ENCODE data around the gene ERMN. TPM values are rescaled to one million over a fixed set of nuclear protein-coding genes. Genes with fewer than 3 reads are reported as not detected.
"Not testable (repeated sequence)": the region's sequence is repeated elsewhere in the genome, so short reads cannot be mapped to it uniquely, and the experiment has no call there.

ERMN gene
- total RNA-seq (2012; rRNA removed): not detected in 2 replicates

GRCh38 chr2:157325786-157326185 is at the start of gene ERMN:
TSS of gene ERMN (minus strand) at chr2:157325824. CDS start at chr2:157325642, 182 bp downstream.
- H3K9ac ChIP-seq (ENCODE audit: low read depth, low read length): no peak within 1 kb of the TSS
- H3K9me3 ChIP-seq (replicated peaks; ENCODE audit: low read length): no peaks in the 10 kb centered on the region
- H3K4me3 ChIP-seq (ENCODE audit: low read length): no peak within 1 kb of the TSS
- H3K27me3 ChIP-seq (ENCODE audit: control insufficient read depth, insufficient read depth, low read length): no peaks in the 10 kb centered on the region
- no peak within 1 kb of the TSS for H3K4me2 ChIP-seq (ENCODE audit: low read length)
- H3K4me1 ChIP-seq (ENCODE audit: control insufficient read depth, insufficient read depth, low read length): peaks cover 12% of the 10 kb centered on the region
- H3K36me3 ChIP-seq (ENCODE audit: insufficient read depth, low read length): no peaks in the 10 kb centered on the region

GRCh38 chr2:157375384-157375783 is 49.8 kb upstream of the ERMN start:
- no peak overlapping the region for H3K4me3 ChIP-seq (ENCODE audit: low read length)
- no peaks in the 10 kb centered on the region for H3K9me3 ChIP-seq (replicated peaks; ENCODE audit: low read length)
- no peak overlapping the region for H3K9ac ChIP-seq (ENCODE audit: low read depth, low read length)
- H3K4me2 ChIP-seq (ENCODE audit: low read length): no peak overlapping the region
- H3K4me1 ChIP-seq (ENCODE audit: control insufficient read depth, insufficient read depth, low read length): peaks cover 4% of the 10 kb centered on the region
- no peaks in the 10 kb centered on the region for H3K27me3 ChIP-seq (ENCODE audit: control insufficient read depth, insufficient read depth, low read length)
- H3K36me3 ChIP-seq (ENCODE audit: insufficient read depth, low read length): no peaks in the 10 kb centered on the region

GRCh38 chr2:157368508-157368907 is 42.9 kb upstream of the ERMN start:
- H3K9ac ChIP-seq (ENCODE audit: low read depth, low read length); H3K4me2 ChIP-seq (ENCODE audit: low read length); H3K4me3 ChIP-seq (ENCODE audit: low read length); H3K4me1 ChIP-seq (ENCODE audit: control insufficient read depth, insufficient read depth, low read length); H3K36me3 ChIP-seq (ENCODE audit: insufficient read depth, low read length); H3K27me3 ChIP-seq (ENCODE audit: control insufficient read depth, insufficient read depth, low read length); H3K9me3 ChIP-seq (replicated peaks; ENCODE audit: low read length): not testable (repeated sequence)

GRCh38 chr2:157367704-157368103 is 42.1 kb upstream of the ERMN start:
- Histone ChIP-seq H3K4me1 (ENCODE audit: control insufficient read depth, insufficient read depth, low read length) (peaks cover 6% of the 10 kb centered on the region), H3K27me3 (ENCODE audit: control insufficient read depth, insufficient read depth, low read length) (peaks cover 4% of the 10 kb centered on the region), H3K4me2 (ENCODE audit: low read length) (no peak overlapping the region), H3K9me3 (replicated peaks; ENCODE audit: low read length) (no peaks in the 10 kb centered on the region), H3K36me3 (ENCODE audit: insufficient read depth, low read length) (no peaks in the 10 kb centered on the region), H3K4me3 (ENCODE audit: low read length) (no peak overlapping the region), H3K9ac (ENCODE audit: low read depth, low read length) (no peak overlapping the region)

- Histone ChIP-seq H3K4me2 (ENCODE audit: low read length) (no peak overlapping the region), H3K36me3 (ENCODE audit: insufficient read depth, low read length) (no peaks in the 10 kb centered on the region), H3K9ac (ENCODE audit: low read depth, low read length) (no peak overlapping the region), H3K27me3 (ENCODE audit: control insufficient read depth, insufficient read depth, low read length) (peaks cover 4% of the 10 kb centered on the region), H3K4me3 (ENCODE audit: low read length) (no peak overlapping the region), H3K4me1 (ENCODE audit: control insufficient read depth, insufficient read depth, low read length) (peaks cover 6% of the 10 kb centered on the region), H3K9me3 (replicated peaks; ENCODE audit: low read length) (no peaks in the 10 kb centered on the region)
Measured at GRCh38 chr2:157364257-157364974, 38.8 kb upstream of the ERMN start.

GRCh38 chr2:157363612-157364101 is 38.0 kb upstream of the ERMN start:
- Histone ChIP-seq H3K27me3 (ENCODE audit: control insufficient read depth, insufficient read depth, low read length) (peaks cover 4% of the 10 kb centered on the region), H3K9me3 (replicated peaks; ENCODE audit: low read length) (no peaks in the 10 kb centered on the region), H3K9ac (ENCODE audit: low read depth, low read length) (no peak overlapping the region), H3K4me3 (ENCODE audit: low read length) (no peak overlapping the region), H3K4me2 (ENCODE audit: low read length) (no peak overlapping the region), H3K36me3 (ENCODE audit: insufficient read depth, low read length) (no peaks in the 10 kb centered on the region), H3K4me1 (ENCODE audit: control insufficient read depth, insufficient read depth, low read length) (peaks cover 6% of the 10 kb centered on the region)

- no peak overlapping the region for H3K4me2 ChIP-seq (ENCODE audit: low read length)
Measured at GRCh38 chr2:157362627-157363026, 37.0 kb upstream of the ERMN start.

GRCh38 chr2:157361526-157361925 is 35.9 kb upstream of the ERMN start:
- Histone ChIP-seq H3K4me1 (ENCODE audit: control insufficient read depth, insufficient read depth, low read length) (peaks cover 6% of the 10 kb centered on the region), H3K9me3 (replicated peaks; ENCODE audit: low read length) (no peaks in the 10 kb centered on the region), H3K4me3 (ENCODE audit: low read length) (no peak overlapping the region), H3K9ac (ENCODE audit: low read depth, low read length) (no peak overlapping the region), H3K36me3 (ENCODE audit: insufficient read depth, low read length) (no peaks in the 10 kb centered on the region), H3K4me2 (ENCODE audit: low read length) (no peak overlapping the region), H3K27me3 (ENCODE audit: control insufficient read depth, insufficient read depth, low read length) (peaks cover 4% of the 10 kb centered on the region)

More at GRCh38 chr2:157362627-157363026, 37.0 kb upstream of the ERMN start:
- no peak overlapping the region for H3K9ac ChIP-seq (ENCODE audit: low read depth, low read length)
- peaks cover 4% of the 10 kb centered on the region for H3K27me3 ChIP-seq (ENCODE audit: control insufficient read depth, insufficient read depth, low read length)
- no peaks in the 10 kb centered on the region for H3K36me3 ChIP-seq (ENCODE audit: insufficient read depth, low read length)
- H3K4me1 ChIP-seq (ENCODE audit: control insufficient read depth, insufficient read depth, low read length): peaks cover 6% of the 10 kb centered on the region
- no peaks in the 10 kb centered on the region for H3K9me3 ChIP-seq (replicated peaks; ENCODE audit: low read length)
- no peak overlapping the region for H3K4me3 ChIP-seq (ENCODE audit: low read length)

GRCh38 chr2:157359628-157360027 is 34.0 kb upstream of the ERMN start:
- Histone ChIP-seq H3K9me3 (replicated peaks; ENCODE audit: low read length) (no peaks in the 10 kb centered on the region), H3K4me2 (ENCODE audit: low read length) (no peak overlapping the region), H3K4me3 (ENCODE audit: low read length) (no peak overlapping the region), H3K36me3 (ENCODE audit: insufficient read depth, low read length) (no peaks in the 10 kb centered on the region), H3K4me1 (ENCODE audit: control insufficient read depth, insufficient read depth, low read length) (peaks cover 15% of the 10 kb centered on the region), H3K27me3 (ENCODE audit: control insufficient read depth, insufficient read depth, low read length) (no peaks in the 10 kb centered on the region), H3K9ac (ENCODE audit: low read depth, low read length) (no peak overlapping the region)

- Histone ChIP-seq H3K4me1 (ENCODE audit: control insufficient read depth, insufficient read depth, low read length) (peaks cover 9% of the 10 kb centered on the region), H3K27me3 (ENCODE audit: control insufficient read depth, insufficient read depth, low read length) (no peaks in the 10 kb centered on the region), H3K4me3 (ENCODE audit: low read length) (no peak overlapping the region), H3K9ac (ENCODE audit: low read depth, low read length) (no peak overlapping the region), H3K4me2 (ENCODE audit: low read length) (no peak overlapping the region), H3K36me3 (ENCODE audit: insufficient read depth, low read length) (no peaks in the 10 kb centered on the region), H3K9me3 (replicated peaks; ENCODE audit: low read length) (no peaks in the 10 kb centered on the region)
Measured at GRCh38 chr2:157355618-157356017, 30.0 kb upstream of the ERMN start.

GRCh38 chr2:157349949-157350515 is 24.4 kb upstream of the ERMN start:
- no peaks in the 10 kb centered on the region for H3K9me3 ChIP-seq (replicated peaks; ENCODE audit: low read length)
- no peak overlapping the region for H3K9ac ChIP-seq (ENCODE audit: low read depth, low read length)
- no peaks in the 10 kb centered on the region for H3K36me3 ChIP-seq (ENCODE audit: insufficient read depth, low read length)
- H3K4me1 ChIP-seq (ENCODE audit: control insufficient read depth, insufficient read depth, low read length): peaks cover 3% of the 10 kb centered on the region
- H3K4me3 ChIP-seq (ENCODE audit: low read length): no peak overlapping the region
- no peak overlapping the region for H3K4me2 ChIP-seq (ENCODE audit: low read length)
- H3K27me3 ChIP-seq (ENCODE audit: control insufficient read depth, insufficient read depth, low read length): no peaks in the 10 kb centered on the region

Measured in skeletal muscle satellite cell (primary cell).